ENCODE data around the gene NLRC3. TPM values are rescaled to one million over a fixed set of nuclear protein-coding genes. Genes with fewer than 3 reads are reported as not detected.

Gene NLRC3
- total and polyA plus RNA-seq, 4 donors: 0.35 to 2.2 (median 1.0) TPM

- H3K27ac ChIP-seq (ENCODE audit: low read depth in 1 of 2, low read length in 2 of 2): no peak overlapping the region
- WGBS: 92% methylated on average over 14 of the region's 14 CpGs
- H3K4me3 ChIP-seq (ENCODE audit: low read depth in 1 of 3, low read length in 3 of 3): no peak overlapping the region
- no peak for DNase-seq (ENCODE audit: low spot score)
- H3K9ac ChIP-seq (ENCODE audit: low read depth in 1 of 2, low read length in 2 of 2): no peak overlapping the region
- no peaks in the 10 kb centered on the region for H3K36me3 ChIP-seq (ENCODE audit: control insufficient read depth in 4 of 4, insufficient read depth in 3 of 4, low read depth in 1 of 4, low read length in 3 of 4)
- TF ChIP-seq RAD21 (IDR thresholded peaks at IDR 0.05) (no peak), TAF1 (conservative IDR thresholded peaks at IDR 0.05) (no peak), REST (IDR thresholded peaks at IDR 0.05) (no peak), EGR1 (IDR thresholded peaks at IDR 0.05; ENCODE audit: low read depth in 2 of 2) (no peak), FOXA1 (IDR thresholded peaks at IDR 0.05) (no peak), RXRA (IDR thresholded peaks at IDR 0.05) (no peak)
- peaks cover 3 to 6% (median 4%) of the 10 kb centered on the region in 4 donors for H3K9me3 ChIP-seq (ENCODE audit: control insufficient read depth in 4 of 4, low read length in 3 of 4)
- H3K4me1 ChIP-seq (ENCODE audit: control insufficient read depth in 4 of 4, insufficient read depth in 4 of 4, low read length in 3 of 4): peaks cover 0 to 2% (median 0%) of the 10 kb centered on the region in 4 donors
- H3K27me3 ChIP-seq (ENCODE audit: control insufficient read depth in 4 of 4, insufficient read depth in 4 of 4, low read length in 3 of 4): peaks cover 0 to 2% (median 0%) of the 10 kb centered on the region in 4 donors
Measured at GRCh38 chr16:3574195-3574594, 3.0 kb downstream of the NLRC3 start.

GRCh38 chr16:3573146-3573815 is 3.9 kb downstream of the NLRC3 start:
- Histone ChIP-seq H3K36me3 (ENCODE audit: control insufficient read depth in 4 of 4, insufficient read depth in 3 of 4, low read depth in 1 of 4, low read length in 3 of 4) (no peaks in the 10 kb centered on the region), H3K4me1 (ENCODE audit: control insufficient read depth in 4 of 4, insufficient read depth in 4 of 4, low read length in 3 of 4) (no peaks in the 10 kb centered on the region), H3K4me3 (ENCODE audit: low read depth in 1 of 3, low read length in 3 of 3) (no peak overlapping the region), H3K27ac (ENCODE audit: low read depth in 1 of 2, low read length in 2 of 2) (no peak overlapping the region), H3K9me3 (ENCODE audit: control insufficient read depth in 4 of 4, low read length in 3 of 4) (peaks cover 3 to 6% (median 4%) of the 10 kb centered on the region in 4 donors), H3K9ac (ENCODE audit: low read depth in 1 of 2, low read length in 2 of 2) (no peak overlapping the region), H3K27me3 (ENCODE audit: control insufficient read depth in 4 of 4, insufficient read depth in 4 of 4, low read length in 3 of 4) (peaks cover 0 to 2% (median 0%) of the 10 kb centered on the region in 4 donors)
- WGBS: 84% methylated on average over 9 of the region's 9 CpGs
- TF ChIP-seq YY1 (IDR thresholded peaks at IDR 0.05) (no peak), GABPA (IDR thresholded peaks at IDR 0.05 in 1 of 2, conservative IDR thresholded peaks at IDR 0.05 in 1 of 2) (no peak), NR2F2 (IDR thresholded peaks at IDR 0.05) (no peak), JUND (IDR thresholded peaks at IDR 0.05) (no peak), REST (IDR thresholded peaks at IDR 0.05) (no peak), RXRA (IDR thresholded peaks at IDR 0.05) (no peak), ZBTB33 (IDR thresholded peaks at IDR 0.05) (no peak), TAF1 (conservative IDR thresholded peaks at IDR 0.05) (no peak), RAD21 (IDR thresholded peaks at IDR 0.05) (no peak)
- no peak for DNase-seq (ENCODE audit: low spot score)
